Peyer's patch (tissue), 4 donors: ENCODE data around the gene ADCY9.

Experiments used
- CTCF ChIP-seq, 6 experiments: fragments of 450-650 bp in 4 of 6; fragments of 200-600 bp in 2 of 6; sonication (generic) in 1 of 6; IDR thresholded peaks; one replicate each; pipeline ENCODE4 v1.5.1; 2017 to 2019; ENCODE audit warnings: antibody characterized with exemption in 6 of 6, mild to moderate bottlenecking in 3 of 6, moderate library complexity in 1 of 6
- POLR2A ChIP-seq, 2 donors: fragments of 450-650 bp; IDR thresholded peaks; one replicate each; pipeline ENCODE4 v1.5.1; 2017; ENCODE audit warnings: antibody characterized with exemption in 2 of 2, mild to moderate bottlenecking in 2 of 2, moderate library complexity in 2 of 2

DNA sequence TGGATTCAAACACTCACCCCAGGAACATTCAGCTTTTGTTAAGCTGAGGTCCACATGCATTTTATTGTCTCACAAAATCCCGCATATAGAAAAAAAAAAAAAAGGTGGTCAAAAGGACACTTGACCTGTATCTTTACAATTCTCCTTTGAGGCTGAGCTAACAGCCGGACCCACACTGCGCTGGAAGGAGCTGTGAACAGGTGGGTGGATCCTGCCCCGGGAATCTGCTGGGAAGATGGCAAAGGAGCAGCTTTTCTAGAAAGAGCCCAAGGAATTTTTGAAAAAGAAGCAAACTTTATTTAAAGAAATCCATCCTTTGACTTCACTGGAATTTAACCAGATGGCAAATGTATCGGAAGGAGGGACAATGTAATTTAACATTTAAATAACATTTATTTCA, 108.1 kb downstream of the ADCY9 start:
- TF ChIP-seq POLR2A (IDR thresholded peaks at IDR 0.05) (no peak), CTCF (IDR thresholded peaks at IDR 0.05) (no peak)
